HEK293 (cell line): ENCODE data around the gene ERVMER34-1.

ENCODE experiments used
- CTCF ChIP-seq: fragments of 450-650 bp; formaldehyde crosslinking; IDR thresholded peaks from 2 replicates; pipeline ENCODE4 v1.5.1; 2016; ENCODE audit warnings: missing biosample characterization, missing genetic modification characterization
- KLF1 ChIP-seq: fragments of 450-650 bp; formaldehyde crosslinking; IDR thresholded peaks from 2 replicates; pipeline ENCODE4 v1.5.1; 2016; ENCODE audit warnings: missing biosample characterization, missing genetic modification characterization

DNA sequence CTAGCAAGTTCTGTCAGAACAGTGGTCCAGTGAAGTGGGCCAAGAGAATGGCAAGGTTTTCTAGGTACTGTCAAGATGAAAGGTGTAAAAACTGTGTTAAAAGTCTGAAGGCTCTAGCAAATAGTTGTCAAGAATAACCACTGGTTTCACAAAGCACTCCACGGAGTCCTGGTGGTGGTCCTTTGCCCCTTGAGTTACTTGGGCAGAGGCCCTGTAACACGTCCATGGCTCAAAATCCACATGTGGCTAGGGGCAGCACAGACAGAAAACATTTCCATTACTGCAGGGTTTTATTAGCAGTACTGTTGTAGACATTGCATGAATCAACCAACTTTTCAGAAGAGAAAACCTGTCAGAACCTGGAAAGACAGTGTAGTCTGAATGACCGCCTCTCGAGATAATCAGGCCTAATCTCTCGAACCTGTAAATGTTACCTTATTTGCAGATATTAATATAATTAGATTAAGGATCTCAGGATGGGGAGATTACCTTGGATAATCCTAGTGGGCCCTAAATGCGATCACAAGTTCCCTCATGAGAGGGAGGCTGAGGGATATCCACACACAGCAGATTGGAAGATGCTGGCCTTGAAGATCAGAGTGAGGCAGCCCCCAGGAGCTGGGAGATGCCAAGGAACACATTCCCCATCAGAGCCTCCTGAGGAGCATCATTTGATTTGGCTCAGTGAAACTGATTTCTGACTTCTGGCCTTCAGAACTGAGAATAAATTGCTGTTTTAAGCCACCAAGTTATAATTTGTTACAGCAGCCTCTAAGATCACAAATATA lies 34.7 kb downstream of the ERVMER34-1 start:
- no peak for TF ChIP-seq KLF1 (tag by site-specific recombination)
- TF ChIP-seq CTCF (tag by site-specific recombination): no peak
